Left kidney (tissue), 2 donors: ENCODE measurements around the gene NDUFAF8. TPM values are rescaled to one million over a fixed set of nuclear protein-coding genes. Genes with fewer than 3 reads are reported as not detected.

Experiments
- DNase-seq: peaks from one replicate; pipeline ENCODE4 v3.0.0-alpha.2; 2013
- polyA plus RNA-seq: library from polyadenylated mRNA; unstranded; fragments of 120-200 nt; gene quantifications from one replicate; pipeline ENCODE4 v1.2.1, GENCODE V29; 2013; ENCODE audit not compliant: insufficient read length

Gene NDUFAF8
- polyA plus RNA-seq, 1 donor = 39.9 TPM

DNA sequence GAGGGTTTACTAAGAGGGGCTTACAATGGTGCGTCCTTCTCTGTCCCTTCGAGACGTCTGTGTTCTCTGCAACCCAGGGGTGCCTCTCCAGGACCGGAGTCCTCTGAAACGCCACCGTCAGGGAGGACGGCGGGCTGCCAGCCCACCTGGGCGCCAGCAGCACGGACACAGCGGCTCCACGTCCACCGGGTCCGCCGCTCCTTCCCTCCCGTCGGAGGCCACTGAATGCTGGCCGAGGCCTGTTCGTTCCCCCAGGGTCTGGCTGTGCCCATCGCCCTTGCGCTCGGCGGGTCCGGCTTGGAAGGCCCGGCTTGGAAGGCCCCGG lies 666 bp upstream of the NDUFAF8 start:
- DNase-seq = no peak

DNA sequence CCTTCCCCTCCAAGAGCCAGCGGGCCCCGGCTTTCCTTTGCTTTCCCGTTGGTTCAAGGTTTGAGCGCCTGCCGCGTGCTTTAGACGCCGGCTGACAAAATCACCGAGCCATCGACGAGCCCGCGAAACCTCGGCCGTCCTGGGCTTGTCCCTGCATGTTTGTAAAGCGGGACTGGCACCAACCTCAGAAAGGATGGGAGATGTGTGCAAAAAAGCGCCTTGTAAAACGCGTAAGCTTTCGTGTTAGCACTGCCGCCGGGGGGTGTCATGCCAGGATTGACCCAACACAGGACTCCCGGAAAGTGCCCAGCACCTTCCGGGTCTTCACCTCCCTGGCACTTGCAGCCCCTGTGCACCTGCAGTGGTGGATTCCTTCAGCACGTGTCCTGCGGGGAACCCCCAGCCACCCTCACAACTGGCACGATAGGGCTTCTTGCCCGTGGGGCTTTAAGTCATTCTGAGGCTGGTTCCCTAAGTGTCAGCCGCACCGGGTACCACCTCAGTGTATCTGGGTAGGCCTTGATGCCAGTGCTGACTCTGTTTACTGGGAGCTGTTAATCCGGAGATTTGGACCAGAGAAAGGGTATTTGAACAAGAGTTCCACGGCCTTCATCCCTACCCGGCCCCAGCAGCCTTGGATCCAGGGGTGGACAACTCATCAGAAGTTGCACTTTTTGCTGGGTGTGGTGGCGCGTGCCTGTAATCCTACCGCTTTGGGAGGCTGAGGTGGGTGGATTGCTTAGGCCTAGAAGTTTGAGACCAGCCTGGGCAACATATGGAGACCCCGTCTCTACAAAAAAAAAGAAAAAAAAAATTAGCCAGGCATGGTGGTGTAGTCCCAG lies 817 bp downstream of the NDUFAF8 start:
- no peak for DNase-seq

DNA sequence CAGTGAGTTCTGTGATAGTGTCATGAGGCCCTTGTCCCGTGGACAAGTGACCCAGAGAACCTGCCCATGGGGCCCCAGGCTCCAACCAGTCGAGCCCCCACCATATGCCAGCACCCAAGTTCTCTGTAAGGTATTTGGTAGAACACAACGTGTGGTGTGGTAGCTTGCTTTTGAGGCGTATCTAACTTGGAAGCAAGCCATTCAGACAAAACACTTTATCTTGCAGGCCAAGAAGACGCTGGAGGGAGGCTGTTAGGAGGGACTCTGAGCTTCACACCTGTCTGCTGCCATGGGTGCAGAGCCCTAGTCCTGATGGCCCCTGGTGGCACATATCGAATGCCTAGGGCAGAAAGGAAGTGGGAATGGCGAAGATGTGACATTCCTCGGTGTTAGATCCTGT lies 1.6 kb downstream of the NDUFAF8 start:
- DNase-seq = no peak

DNA sequence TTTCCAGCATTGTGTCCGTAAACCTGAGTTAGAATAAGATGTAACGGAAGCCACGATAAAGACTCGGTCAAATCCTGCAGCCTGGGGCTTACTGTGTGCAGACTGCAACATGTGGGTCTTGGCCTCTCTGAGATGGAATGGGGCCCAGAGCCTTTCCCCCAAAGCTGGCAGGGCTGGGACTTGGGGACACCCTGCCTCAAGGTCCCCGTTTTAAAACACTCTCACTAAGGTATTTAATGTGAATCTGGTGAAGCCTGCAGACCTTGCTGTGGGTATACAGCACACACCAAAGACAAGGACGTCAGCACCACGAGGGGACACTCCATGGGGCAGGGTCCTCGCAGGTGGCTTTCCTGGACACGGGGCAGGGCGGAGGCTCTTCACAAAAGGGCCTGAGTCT lies 2.1 kb downstream of the NDUFAF8 start:
- DNase-seq = no peak

DNA sequence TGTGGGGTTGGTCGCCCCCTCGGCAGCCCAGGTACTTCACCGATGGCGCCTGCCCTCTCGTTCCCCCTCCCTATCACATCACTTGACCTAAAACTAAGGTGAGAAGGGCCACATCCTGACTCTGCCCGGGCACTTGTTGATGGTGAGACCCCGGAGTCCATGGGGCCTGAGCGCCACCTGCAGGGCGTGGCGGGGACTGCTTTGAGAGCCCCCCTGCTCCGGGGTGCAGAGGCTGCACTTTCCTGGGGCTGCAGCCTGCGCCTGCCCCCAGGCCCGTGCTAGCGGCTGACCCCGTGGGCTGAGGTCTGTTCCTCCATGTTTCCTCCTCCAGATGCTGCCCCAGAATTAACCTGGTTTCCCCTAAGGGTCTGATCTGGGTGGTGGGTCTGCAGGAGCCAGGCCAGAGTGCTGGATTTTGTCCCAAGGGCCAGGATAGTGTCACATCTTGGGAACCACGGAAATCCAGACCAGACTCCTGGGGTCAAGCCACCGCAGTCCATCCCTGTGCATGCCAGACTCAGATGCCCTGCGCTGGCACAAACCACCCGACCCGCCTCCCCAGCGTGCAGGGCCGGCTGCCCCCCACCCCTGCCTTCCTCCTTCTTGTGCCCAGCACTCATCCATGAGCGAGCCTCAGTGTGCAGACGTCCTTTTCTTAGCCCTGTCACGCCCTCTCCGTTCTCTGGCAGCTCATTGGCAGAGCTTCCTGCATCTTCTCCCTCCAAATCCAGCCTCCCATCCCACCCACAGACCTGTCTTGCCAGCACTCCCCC lies 2.7 kb downstream of the NDUFAF8 start:
- no peak for DNase-seq

DNA sequence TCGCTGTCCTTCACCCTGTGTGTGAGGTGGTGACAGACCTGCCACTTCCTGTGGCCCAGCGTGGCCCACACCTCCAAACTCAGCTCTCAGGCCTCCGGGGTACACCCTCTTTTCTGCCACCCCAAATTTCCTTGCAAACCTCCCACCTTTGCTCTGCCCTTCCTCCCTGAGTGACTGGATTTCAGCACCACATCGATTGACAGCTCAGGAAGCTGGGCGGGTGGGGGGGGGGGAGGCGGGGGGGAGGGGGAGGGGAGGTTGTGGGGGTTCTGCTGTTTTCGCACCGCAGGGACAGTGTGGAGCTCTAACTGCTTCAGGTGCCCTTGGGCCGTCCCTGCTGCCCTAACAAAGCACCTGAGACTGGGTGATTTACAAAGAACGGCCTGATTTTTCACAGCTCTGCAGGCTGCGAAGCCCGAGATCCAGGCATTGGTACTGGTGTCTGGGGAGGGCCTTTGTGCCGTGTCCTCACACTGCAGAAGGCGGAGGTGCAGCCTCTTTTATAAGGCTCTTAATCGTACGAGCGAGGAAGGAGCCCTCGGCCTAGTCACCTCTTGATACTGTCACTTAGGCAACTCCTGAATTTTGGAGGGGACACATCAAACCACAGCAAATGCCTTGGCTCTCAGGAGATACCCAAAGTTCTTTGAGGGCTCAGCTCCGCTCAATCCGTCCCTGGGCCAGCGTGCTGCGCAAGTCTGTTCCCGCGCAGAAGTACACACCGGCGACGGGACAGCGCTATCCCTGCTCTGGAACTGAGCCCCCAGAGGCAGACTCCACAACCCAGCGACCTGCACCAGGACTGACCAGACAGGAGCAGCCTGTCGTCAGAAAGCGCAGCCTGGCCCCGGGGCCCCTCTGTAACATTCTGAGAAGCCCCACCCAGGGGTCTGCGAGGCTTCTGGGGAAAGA lies 3.6 kb downstream of the NDUFAF8 start:
- no peak for DNase-seq

DNA sequence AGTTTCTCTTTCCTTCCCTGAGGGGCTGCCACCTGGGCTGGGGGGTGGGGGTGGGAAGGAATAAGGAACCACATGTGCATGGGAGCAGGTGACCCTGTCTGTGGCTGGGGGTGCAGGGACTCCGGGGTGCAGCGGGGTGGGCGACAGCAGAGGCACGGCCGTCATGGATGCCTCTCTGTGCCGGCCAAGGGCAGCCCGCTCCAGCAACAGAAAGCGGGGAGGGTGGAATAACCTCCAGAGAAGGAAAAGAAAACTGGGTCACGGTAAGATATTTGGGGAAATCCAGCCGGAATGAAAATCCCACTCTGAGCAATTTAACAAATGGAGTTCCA lies 4.2 kb downstream of the NDUFAF8 start:
- no peak for DNase-seq

DNA sequence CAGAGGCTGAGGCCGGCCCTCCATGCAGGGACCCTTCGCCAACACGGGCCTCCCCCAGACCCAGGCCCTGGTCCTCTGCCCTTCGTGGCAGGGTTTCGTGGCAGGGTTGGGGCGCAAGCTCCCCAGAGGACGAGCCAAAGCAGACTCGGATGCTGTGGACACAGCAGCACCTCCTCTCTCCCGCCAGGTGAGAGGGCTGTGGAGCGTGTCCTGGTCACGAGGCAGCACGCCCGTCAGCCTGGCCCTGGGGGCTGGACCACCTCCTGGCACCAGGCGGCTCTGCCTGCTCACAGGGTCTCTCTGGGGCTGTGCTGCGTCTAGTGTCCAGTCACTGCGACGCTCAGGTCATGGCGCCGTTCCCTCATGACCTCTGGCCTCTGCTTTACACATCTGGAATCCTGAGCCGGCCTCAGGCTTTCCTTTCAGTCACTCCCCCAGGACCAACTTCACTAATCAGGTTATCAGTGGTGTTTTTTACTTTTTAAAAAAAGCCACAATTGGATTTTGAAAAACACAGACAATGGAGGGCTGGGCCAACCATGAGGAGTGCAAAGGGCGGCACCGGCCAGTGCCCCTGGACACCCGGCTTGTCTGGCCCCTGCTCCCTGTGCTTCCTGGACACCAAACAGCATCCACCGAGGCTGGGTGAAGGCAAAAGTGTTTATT lies 5.4 kb downstream of the NDUFAF8 start:
- DNase-seq = no peak

DNA sequence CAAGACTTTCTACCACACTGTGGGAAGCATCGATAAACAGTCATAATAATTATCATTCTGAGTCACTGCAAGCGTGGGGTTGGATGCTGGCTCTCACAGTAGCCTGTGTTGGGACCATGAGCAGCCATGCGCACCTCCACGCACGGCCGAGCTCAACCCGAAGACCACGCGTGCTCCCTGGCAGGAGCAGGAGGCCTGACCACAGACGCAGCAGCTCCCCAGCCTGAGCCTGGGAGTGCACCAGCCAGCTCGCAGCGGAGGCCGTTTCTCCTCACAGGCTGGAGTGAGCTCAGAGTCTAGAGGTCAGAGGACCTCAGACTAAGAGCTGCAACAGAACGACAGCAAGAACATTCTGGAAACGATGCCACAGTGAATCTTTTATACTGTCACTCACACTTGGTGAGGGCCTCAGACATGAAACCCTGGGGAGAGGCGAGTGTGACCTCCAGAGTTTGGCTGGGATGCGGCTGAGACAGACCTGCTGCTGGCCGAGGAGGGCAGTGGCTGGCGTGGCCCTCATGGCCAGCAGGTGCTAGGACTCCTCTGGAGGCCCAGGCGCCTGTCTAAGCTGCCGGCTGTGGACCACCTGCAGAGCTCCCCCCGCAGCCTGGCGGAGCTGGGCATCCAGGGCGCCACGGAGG lies 6.0 kb downstream of the NDUFAF8 start:
- DNase-seq = no peak

DNA sequence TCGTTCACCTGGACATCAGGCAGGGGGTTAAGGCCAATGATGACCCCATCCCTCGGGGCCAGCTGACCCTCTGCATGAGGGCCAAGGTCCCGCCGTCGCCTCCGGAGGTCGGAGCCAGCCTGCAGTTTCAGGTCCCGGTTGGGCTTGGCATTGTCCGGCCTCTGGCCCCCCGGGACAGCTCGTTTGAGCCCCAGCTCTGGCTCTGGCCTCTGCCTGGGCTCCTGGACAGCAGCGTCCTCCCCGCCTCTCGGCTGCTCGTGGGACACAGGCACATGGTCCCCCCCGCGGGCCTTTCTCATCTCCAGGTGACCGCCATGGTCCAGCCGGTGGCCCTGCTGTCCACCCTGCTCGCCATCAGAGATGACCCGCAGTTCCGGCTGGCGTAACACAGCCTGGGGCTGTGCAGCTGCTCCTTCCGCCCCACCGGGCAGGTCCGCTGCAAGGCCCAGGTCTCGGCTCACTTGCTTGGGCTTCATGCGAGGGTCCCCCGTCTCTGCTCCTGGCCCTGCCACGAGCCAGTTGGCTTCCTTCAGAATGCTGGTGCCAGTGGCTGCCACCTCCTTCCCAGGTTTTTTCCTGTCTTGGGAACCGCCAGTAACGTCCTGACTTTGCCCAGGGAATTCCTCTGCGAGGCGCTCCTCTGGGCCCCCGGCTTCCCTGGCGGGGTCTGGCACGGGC lies 6.7 kb downstream of the NDUFAF8 start:
- DNase-seq = no peak

DNA sequence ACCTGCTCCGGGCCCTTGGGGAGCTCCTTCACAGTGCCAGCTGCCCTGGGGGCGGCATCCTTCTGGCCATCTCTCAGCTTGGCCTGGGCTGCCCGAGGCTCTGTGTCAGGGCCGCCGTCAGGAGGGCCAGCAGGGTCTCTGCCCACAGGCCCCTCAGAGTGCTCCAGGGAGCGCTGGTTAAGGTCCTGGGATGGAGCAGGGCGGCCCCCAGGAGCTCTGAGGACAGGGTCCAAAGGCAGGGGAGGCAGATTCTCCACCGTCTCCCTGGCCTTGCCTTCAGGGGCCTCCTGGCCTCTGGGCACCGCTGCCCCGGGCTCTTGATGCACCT lies 7.2 kb downstream of the NDUFAF8 start:
- no peak for DNase-seq

DNA sequence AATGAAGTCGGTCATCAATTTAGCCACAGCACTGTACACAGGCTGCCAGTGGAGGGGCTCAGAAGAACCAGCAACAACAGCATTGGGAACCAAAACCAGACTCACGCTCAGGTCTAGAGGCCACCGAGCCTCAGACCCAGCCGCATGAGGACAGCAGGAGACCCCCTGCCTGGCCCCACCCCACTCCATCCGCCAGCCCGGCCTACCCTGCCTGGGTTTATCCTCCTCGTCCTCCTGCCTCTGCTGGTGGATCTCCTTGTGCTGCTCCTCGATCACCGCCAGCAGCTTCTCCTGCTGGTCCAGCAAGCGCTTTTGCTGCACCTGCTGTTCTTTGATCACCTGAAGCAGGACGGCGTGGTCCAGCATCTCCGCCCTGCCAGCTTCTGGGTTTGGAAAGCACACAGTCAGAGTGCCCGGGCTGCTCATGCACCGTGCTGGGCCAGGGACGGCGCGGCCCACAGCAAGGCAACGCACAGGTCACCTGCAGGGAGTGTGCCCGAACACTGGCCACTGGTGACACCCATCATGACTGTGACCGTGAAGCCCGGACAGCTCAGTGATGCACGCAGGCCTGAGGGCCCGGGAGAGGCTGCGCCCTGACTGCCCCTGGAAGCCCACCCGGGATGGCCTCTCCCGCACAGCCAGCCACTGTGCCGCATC lies 7.7 kb downstream of the NDUFAF8 start:
- no peak for DNase-seq

DNA sequence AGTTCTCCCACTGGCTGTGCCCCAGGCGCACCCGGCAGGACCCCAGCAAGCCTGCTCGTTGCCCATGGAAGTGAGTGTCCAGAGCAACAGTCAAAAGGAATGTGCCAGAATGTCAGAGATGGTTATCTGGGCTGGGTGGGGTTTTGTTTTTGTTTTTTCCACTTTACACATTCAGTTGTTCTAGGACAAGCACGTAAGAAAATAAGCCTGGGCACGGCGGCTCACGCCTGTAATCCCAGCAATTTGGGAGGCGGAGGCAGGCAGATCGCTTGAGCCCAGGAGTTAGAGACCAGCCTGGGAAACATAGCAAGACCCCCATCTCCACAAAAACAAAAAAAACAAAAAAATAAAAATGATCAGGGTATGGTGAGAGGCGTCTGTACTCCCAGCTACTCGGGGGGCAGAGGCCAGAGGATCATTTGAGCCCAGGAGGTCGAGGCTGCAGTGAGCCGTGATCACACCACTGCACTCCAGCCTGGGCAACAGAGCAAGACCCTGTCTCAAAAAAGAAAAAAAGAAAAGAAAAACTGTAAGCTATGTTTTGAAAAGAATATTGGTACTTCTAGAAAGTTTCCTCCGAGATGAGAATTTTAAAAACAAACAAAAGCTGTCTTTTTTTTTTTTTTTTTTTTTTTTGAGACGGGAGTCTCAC lies 8.3 kb downstream of the NDUFAF8 start:
- DNase-seq = no peak

DNA sequence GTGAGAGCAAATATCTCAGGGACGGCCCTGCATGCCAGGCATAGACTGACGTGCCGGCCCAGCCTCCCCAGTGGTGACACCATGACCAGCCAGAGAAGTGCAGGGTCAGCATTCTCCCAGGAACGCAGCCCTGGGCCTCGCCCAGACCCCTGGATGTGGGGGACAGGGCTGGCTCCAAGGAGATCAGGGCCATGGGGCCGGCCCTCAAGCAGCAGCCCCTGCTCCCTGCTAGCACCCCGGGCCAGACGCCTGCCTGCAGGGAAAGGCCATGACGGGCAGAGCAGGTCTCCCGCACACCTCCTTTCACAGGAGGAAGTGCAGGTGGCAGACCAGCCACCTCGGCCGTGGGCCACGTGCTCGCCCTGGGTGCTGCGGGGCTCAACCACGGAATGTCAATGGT lies 9.5 kb downstream of the NDUFAF8 start:
- no peak for DNase-seq

DNA sequence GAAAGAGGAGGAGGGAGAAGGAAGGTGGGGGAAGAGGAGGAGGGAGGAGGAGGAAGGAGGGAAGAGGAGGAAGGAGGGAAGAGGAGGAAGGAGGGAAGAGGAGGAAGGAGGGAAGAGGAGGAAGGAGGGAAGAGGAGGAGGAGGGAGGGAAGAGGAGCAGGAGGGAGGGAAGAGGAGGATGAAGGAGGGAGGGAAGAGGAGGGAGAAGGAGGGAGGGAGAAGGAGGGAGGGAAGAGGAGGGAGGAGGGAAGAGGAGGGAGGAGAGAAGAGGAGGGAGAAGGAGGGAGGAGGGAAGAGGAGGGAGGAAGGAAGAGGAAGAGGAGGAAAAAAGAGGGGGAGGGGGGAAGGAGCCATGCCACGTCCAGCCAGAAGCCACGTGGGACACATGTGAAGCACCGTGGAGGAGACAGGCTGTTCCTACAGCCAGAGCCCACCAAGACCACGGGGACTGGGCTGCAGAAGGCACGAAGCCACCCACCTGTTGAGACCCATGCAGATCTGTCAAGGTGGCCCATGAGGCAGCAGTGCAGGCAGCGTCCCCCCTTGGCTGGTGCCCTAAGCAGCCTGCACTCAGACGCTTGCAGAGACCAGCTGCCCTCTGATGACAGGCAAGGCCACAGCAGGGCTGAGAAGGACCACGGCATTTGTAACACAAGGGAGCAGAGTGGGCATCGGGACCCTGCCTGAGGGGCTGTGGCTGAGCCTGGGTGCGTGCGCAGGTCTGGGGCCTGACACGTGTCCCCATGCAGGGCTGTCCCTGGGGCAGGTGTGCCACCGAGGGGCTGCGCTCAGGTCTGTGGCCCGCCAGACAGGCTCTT lies 10.3 kb downstream of the NDUFAF8 start:
- DNase-seq = no peak

DNA sequence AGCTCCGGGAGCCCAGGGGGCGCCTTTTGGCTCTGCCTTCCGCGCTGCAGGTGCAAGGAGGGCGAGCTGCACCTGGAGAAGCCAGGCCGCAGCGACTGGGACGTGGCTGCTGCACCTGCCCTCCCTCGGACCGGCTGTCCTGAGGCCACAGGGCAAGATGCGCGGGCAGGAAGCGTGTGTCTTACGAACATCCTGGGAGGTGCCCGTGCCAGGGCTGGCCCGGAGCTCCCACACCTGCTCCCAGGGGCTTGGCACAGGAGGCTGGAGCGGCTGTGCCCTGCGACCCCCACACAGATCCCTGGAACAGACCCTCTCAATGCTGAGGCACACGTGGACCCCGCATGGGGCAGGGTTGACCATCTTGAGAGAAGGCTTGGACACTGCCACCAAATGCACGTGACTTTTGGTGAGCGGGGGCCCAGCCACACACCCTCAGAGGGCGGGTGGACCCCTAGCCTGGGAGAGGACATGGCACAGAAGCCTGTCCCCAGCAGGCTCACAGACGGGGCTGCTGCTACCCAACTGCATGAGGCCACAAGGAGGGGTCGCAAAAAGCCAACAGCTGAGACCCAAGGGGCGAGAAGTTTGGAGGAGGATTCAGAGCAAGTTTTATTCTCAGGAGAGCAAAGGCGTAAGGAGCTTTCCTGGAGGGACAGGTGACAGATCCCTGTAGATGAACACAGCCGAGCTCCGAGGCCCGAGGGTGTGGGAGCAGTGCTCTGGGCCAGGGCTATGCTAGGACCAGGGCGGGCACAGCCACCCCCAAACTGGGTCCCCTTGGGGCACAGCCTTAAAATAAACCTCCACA lies 11.4 kb downstream of the NDUFAF8 start:
- no peak for DNase-seq

DNA sequence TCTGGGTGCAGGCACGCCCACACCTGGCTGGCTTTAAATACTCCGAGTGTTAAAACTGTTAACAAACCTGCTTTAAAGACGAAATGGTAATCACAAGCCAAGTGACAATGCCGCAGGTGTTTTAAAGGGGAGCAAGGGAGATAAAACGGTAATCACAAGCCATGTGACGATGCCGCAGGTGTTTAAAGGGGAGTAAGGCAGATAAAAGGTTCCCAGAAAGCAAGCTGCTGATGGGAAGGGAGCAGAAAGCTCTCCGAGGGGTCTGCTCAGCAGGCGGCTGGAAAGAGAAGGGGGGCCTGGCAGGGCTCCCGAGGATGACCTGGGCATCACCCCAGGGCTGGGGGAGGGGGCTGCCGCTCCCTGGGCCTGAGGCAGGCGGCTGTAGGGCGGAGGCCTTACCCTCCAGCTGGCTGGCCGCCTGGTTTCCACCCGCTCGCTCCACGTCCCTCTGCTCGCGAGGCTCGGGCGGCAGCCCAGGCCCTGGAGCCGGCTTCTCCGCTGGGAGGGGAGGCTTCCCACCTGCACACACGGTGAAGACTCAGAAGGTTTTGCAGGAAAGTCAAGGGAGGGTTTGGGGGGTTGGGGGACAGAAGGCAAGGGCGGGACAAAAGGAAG lies 12.1 kb downstream of the NDUFAF8 start:
- DNase-seq = no peak
